C4-2B (cell line): ENCODE measurements around the gene ZNF668.

Source experiments
- H3K27ac ChIP-seq: fragments of 450-650 bp; 2 replicates; pipeline ENCODE4 v1.5.1; 2017
- CTCF ChIP-seq: fragments of 450-650 bp; conservative IDR thresholded peaks from 2 replicates; pipeline ENCODE4 v1.5.1; 2017; ENCODE audit warnings: mild to moderate bottlenecking
- ZFX ChIP-seq: fragments of 450-650 bp; IDR thresholded peaks from 2 replicates; pipeline ENCODE4 v1.6.1; 2017

ZNF668 gene

GRCh38 chr16:31052114-31052513 lies 21.9 kb downstream of the ZNF668 start:
- TF ChIP-seq ZFX (no peak), CTCF (no peak)
- H3K27ac ChIP-seq = no peak overlapping the region

GRCh38 chr16:31050280-31051030 lies 23.6 kb downstream of the ZNF668 start:
- H3K27ac ChIP-seq = no peak overlapping the region
- TF ChIP-seq ZFX = no peak
- TF ChIP-seq CTCF = no peak

GRCh38 chr16:31043898-31044481 lies 30.1 kb downstream of the ZNF668 start:
- H3K27ac ChIP-seq = no peak overlapping the region
- no peak for TF ChIP-seq ZFX
- no peak for TF ChIP-seq CTCF

GRCh38 chr16:31043352-31043751 lies 30.7 kb downstream of the ZNF668 start:
- TF ChIP-seq CTCF = no peak
- no peak overlapping the region for H3K27ac ChIP-seq

GRCh38 chr16:31042866-31043265 lies 31.2 kb downstream of the ZNF668 start:
- TF ChIP-seq ZFX (no peak), CTCF (no peak)
- H3K27ac ChIP-seq = no peak overlapping the region

GRCh38 chr16:31038993-31039392 lies 35.0 kb downstream of the ZNF668 start:
- TF ChIP-seq ZFX = no peak
- no peak for TF ChIP-seq CTCF
- no peak overlapping the region for H3K27ac ChIP-seq

GRCh38 chr16:31036691-31037090 lies 37.3 kb downstream of the ZNF668 start:
- no peak overlapping the region for H3K27ac ChIP-seq
- TF ChIP-seq CTCF (no peak), ZFX (no peak)
